Mucosa of descending colon (tissue), 3 donors: ENCODE measurements around the gene NSMF. TPM values are rescaled to one million over a fixed set of nuclear protein-coding genes. Genes with fewer than 3 reads are reported as not detected.
A peak's percentile ranks its signal among the peaks of the same experiment; 100 is the strongest.

Experiments used
- ATAC-seq: fragments of 200-7000 bp; cut with Tn5 transposase; one replicate; pipeline ENCODE4 v1.9.1; 2020; ENCODE audit warnings: mild to moderate bottlenecking, moderate library complexity
- DNase-seq, 3 donors: peaks; one replicate each; pipeline ENCODE4 v3.0.0-alpha.2; 2020
- H3K36me3 ChIP-seq: fragments of 200-600 bp; one replicate; pipeline ENCODE4 v1.8.0; 2021; ENCODE audit warnings: low read depth, mild to moderate bottlenecking
- H3K4me1 ChIP-seq: fragments of 200-600 bp; one replicate; pipeline ENCODE4 v1.8.0; 2021; ENCODE audit warnings: low read depth, mild to moderate bottlenecking
- H3K4me3 ChIP-seq: fragments of 200-600 bp; one replicate; pipeline ENCODE4 v1.8.0; 2021; ENCODE audit warnings: mild to moderate bottlenecking
- H3K9me3 ChIP-seq: fragments of 200-600 bp; one replicate; pipeline ENCODE4 v1.8.0; 2021; ENCODE audit warnings: mild to moderate bottlenecking
- intact Hi-C, 2 donors: fragments of 100-400 bp; cut with DNase I in 1 of 2; cut with micrococcal nuclease in 1 of 2; formaldehyde crosslinking; loops; one replicate each; pipeline versions ENCODE4 v1.11.0 to v1.11.1; 2022; cut with DNase I, micrococcal nuclease
- total RNA-seq, 3 donors: library from RNA; stranded (reverse); fragmentation: NEBNext Ultra II Directional in 2 of 3; extraction: Animal tissue kit (Norgen Biotek cat#: 25700) in 2 of 3; gene quantifications; one replicate each; pipeline versions ENCODE4 v1.2.1 to v1.2.4, GENCODE V29; 2021 to 2023
- TF ChIP-seq, protein P1 (sequence below): fragments of 200-600 bp; IDR thresholded peaks from one replicate; pipeline ENCODE4 v1.8.0; 2022; ENCODE audit warnings: antibody characterized with exemption, mild to moderate bottlenecking
- donor health status: DM: no; HTN: no; CAD: no; lungs with moderate emphysema.
- donor health status: DM: no; HTN: no; CAD: no.
- donor health status: DM: no; HTN: yes; CAD: no.

The NSMF gene
- total RNA-seq, 3 donors from 2014 or later = 30.1 to 48.0 (median 43.4) TPM

DNA sequence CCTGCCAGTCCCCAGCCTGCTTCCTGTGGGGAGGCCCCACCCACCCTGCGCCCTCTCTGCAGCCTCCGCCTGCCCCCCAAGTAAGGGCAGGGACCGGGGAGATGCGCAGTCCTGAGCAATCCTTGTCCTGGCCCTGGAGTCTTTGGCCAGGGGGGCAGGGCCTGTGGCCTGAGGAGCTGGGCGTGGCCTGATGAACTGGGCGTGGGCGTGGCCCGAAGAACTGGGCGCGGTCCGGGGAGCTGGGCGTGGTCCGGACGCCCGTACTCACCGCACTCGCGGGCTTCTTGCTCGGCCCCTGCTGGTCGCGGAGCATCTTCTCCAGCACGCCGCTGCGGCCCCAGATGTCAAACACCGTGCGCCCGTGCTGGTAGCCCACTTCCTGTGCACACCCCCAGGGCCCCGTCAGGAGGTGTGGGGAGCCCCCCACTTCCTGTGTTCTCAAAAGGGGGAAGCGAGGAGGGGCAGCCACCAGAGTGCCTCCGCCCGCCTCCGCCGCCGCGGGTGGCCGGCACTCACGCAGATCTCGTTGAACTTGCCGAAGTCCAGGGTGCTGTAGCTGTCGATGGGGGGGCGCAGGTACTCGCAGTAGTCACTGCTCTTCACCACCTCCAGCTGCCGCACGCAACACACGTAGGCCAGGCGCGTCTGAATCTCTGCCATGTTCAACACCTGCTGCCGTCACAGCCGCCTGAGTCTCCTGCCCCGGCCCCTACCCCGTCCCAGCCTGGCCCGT is 2.7 kb upstream of the NSMF start:
- Histone ChIP-seq H3K9me3 (no peaks in the 10 kb centered on the region), H3K4me3 (no peak overlapping the region), H3K4me1 (peaks cover 14% of the 10 kb centered on the region), H3K36me3 (no peaks in the 10 kb centered on the region)
- intact Hi-C loops = no loop called here
- peak; percentile 56 to 92 (median 81) for DNase-seq
- peak; percentile 37 for ATAC-seq
- TF ChIP-seq, protein P1, sequence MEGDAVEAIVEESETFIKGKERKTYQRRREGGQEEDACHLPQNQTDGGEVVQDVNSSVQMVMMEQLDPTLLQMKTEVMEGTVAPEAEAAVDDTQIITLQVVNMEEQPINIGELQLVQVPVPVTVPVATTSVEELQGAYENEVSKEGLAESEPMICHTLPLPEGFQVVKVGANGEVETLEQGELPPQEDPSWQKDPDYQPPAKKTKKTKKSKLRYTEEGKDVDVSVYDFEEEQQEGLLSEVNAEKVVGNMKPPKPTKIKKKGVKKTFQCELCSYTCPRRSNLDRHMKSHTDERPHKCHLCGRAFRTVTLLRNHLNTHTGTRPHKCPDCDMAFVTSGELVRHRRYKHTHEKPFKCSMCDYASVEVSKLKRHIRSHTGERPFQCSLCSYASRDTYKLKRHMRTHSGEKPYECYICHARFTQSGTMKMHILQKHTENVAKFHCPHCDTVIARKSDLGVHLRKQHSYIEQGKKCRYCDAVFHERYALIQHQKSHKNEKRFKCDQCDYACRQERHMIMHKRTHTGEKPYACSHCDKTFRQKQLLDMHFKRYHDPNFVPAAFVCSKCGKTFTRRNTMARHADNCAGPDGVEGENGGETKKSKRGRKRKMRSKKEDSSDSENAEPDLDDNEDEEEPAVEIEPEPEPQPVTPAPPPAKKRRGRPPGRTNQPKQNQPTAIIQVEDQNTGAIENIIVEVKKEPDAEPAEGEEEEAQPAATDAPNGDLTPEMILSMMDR = no peak

DNA sequence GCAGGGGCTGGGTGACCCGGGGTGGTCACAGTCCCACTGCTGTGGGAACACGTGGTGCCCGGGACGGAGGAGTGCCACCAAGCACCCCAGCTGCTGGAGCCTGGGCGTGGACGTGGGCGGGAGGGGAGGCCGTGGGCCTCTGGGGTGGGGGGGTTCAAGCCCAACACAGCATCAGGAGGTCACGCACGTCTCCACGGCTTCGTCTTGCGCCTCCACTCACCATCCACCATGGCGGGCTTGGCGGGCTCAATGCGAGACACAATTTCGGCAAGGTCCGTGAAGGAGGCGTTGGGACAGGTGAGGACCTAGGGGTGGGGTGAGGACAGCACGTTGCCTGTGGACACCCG is 2.2 kb upstream of the NSMF start:
- ATAC-seq (no peak), DNase-seq (peak in 1 of 3 donors; percentile 12)
- no peak overlapping the region for H3K4me3 ChIP-seq
- H3K4me1 ChIP-seq = peaks cover 14% of the 10 kb centered on the region
- TF ChIP-seq, protein P1 = no peak
- H3K9me3 ChIP-seq = no peaks in the 10 kb centered on the region
- no peaks in the 10 kb centered on the region for H3K36me3 ChIP-seq
- intact Hi-C loops = no loop called here

DNA sequence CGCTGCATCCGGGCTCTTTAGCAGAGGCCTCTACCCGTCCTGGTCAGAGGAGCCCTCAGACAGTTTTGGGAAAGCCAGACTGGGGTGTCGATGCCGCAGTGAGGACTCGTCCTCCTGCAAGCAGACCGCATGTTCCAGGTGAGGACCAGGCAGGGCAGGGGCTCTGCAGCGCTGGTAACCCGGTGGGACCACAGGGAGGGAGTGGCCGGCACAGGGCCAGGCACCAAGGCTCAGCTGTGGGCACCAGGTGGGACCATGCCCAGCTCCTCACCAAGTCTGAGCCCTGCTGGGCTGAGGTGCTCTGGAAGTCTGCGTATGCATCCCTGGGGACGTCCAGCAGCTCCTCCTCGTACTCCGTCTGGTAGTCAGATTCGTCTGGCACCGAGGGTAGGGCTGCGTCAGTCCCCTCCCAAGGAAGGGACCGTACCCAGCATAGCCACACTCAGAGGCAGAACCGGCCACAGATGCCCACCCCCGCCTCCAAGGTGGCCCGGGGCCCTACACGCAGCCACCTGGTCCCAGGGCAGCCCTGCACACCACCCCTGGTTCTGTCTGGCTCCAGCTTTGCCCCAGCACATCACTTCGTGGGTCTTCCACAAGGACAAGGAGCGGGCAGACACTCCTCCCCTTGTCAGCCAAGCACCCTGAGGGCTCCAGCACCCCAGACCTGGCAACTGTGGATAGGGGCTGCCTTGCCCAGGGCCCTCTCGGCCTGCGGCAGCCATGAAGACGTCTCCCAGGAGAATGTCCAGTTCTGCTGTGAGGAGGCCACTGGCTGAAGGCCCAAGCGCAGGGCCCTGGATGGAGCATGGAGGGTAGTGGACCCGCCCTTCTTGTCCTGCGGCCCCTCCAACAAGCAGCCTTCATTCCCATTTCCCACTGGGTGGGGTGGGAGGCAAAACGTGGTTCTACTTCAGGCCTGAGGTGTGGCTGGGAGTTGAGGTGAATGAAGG is 1.5 kb upstream of the NSMF start:
- no peak overlapping the region for H3K4me3 ChIP-seq
- H3K4me1 ChIP-seq = peaks cover 14% of the 10 kb centered on the region
- intact Hi-C loops = no loop called here
- TF ChIP-seq, protein P1 = no peak
- H3K36me3 ChIP-seq = no peaks in the 10 kb centered on the region
- ATAC-seq = no peak
- H3K9me3 ChIP-seq = no peaks in the 10 kb centered on the region
- peak; percentile 17 to 62 (median 49) for DNase-seq

DNA sequence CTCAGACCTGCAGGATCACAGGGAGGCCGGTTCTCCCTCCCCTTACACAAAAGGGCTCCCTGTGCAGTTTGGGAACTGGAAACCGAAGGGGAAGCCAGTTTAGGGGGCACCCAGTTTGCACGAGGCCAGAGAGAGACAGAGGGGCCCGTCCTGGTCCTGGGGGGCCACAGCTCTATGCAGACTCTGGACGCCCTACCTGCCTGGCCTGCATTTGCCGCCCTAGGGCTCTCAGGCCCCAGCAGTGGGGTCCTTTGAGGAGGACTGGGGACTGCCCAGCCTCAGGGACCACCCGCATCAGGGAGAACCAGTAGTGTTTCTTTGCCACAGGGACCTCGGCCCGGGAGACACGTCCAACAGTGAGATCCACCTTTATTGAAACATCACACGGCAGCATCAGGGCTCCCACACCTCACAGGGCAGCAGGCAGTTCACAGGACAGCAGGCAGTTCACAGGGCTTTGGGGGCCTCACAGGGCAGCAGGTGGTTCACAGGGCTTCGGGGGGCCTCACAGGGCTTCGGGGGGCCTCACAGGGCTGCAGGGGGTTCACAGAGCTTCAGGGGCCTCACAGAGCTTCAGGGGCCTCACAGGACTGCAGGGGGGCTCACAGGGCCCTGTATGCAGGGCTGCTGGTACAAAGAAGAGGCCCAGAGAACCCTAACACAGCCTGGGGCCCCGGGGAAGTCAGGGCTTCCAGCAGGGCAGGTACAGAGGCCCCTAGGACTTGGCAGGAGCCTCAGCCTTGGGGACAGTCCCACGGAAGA is 648 bp upstream of the NSMF start:
- H3K36me3 ChIP-seq = no peaks in the 10 kb centered on the region
- ATAC-seq (no peak), DNase-seq (no peak)
- H3K9me3 ChIP-seq = no peaks in the 10 kb centered on the region
- H3K4me1 ChIP-seq = peaks cover 18% of the 10 kb centered on the region
- TF ChIP-seq, protein P1 = no peak
- intact Hi-C loops = no loop called here
- H3K4me3 ChIP-seq = peak overlapping the region; percentile 34
